SH-SY5Y (cell line): Measurements from ENCODE around the gene NUCB1.

Experiments
- GATA2 ChIP-seq: IDR thresholded peaks from 2 replicates; pipeline ENCODE4 v1.6.1; 2011; ENCODE audit warnings: mild to moderate bottlenecking, low read depth, low read length
- GATA3 ChIP-seq: IDR thresholded peaks from 2 replicates; pipeline ENCODE4 v1.6.1; 2011; ENCODE audit warnings: low read depth, mild to moderate bottlenecking, low read length, moderate library complexity

DNA sequence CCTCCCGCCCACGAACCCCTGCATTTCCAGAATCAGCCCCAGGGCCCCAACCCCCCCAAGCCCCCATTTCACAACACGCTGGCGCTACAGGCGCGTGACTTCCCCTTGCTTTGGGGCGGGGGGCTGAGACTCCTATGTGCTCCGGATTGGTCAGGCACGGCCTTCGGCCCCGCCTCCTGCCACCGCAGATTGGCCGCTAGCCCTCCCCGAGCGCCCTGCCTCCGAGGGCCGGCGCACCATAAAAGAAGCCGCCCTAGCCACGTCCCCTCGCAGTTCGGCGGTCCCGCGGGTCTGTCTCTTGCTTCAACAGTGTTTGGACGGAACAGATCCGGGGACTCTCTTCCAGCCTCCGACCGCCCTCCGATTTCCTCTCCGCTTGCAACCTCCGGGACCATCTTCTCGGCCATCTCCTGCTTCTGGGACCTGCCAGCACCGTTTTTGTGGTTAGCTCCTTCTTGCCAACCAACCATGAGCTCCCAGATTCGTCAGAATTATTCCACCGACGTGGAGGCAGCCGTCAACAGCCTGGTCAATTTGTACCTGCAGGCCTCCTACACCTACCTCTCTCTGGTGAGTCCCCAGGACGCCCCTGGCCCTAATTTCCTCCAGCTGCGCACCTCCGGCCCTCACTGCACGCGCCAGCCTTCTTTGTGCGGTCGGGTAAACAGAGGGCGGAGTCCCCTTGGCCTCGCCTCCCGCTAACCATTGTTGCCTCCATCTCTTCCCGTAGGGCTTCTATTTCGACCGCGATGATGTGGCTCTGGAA lies 65.1 kb downstream of the NUCB1 start, which contains the start of gene FTL:
- TF ChIP-seq GATA3 (no peak), GATA2 (no peak)
